GM21423 (cell line): ENCODE data around the gene VAMP3.

Experiments
- ATAC-seq: cut with Tn5 transposase; IDR thresholded peaks from one replicate; pipeline ENCODE4 v1.9.1; 2021; ENCODE audit warnings: mild to moderate bottlenecking, moderate library complexity; ENCODE audit not compliant: unreplicated experiment

VAMP3 gene

DNA sequence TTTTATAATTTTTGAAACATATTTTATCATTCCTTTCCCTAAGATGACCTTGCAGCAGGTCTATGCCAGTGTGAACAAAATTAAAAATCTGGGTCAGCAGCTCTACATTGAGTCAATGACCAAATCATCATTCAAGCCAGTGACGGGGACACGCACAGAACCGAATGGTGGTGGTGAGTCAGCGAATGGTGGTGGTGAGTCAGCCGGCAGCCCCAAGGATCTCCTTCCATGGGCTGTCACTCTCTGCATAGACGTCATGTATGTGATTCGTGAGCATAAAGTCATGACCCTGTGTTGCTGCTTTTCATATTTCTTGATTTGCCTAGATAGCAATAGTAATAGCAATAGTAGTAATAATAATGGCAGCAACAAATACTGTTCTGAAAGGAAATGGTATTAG lies 39.3 kb downstream of the VAMP3 start:
- no peak for ATAC-seq

DNA sequence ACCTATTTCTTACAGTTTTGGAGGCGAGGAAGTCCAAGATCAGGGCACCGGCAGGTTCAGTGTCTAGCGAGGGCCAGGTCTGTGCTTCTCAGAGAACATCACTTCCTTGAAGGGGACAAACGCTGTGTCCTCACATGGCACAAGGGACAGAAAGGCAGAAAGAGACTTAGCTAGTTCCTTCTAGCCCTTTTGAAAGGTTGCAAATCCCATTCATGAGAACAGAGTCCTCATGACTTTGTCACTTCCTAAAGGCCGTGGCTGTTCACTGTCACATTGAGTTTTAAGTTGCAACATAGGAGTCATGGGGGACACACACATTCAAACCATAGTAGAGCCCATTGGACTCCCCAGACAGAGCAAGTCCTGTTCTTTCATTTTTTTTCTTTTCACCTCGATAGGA lies 40.4 kb downstream of the VAMP3 start:
- ATAC-seq: no peak

DNA sequence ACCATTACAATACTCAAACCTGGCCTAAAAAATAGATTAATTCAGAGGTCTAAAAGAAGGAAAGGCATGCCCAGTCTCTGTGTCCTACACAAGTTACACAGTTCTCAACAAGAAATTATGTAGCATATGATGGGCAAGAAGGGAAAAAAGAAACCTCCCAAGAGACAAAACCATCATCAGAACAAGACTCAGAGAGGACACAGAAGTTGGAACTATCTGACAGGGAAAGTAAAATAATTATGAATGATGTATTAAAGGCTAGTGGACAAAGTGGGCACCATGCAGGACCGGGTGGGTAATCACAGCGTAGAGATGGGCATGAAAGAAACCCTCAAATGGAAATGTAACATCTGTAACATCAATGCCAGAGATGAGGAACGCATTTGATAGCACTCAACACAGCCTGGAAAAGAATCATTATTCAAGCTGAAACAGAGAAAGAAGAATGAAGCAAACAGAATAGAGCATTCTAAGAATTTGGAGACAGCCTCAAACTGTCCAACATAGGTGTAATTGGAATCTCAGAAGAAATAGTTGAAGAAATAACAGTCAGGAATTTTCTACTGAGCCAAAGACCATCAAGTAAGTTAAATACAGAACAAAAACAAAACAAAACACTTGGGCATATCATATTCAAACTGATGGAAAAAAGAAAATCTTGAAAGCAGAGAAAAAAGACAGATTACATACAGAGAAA lies 42.7 kb downstream of the VAMP3 start:
- ATAC-seq: no peak

DNA sequence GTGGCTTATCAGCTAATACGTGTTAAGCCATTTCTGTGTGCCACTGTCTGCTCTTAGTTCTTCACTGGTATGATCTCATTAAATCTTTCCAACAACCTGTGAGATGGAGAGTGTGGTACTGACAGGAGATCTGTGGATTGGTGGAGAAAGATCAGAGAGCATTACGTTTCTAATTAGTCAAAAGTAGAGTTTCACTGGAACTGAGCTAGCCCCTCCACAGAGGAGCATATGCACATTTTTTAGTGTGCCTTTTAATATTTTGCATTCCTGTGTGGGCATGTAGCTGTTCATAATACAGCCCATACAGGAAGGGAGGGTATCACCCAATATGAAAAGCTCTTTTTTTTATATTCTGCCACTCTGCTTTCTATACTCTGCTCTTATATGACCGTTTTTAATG lies 50.2 kb downstream of the VAMP3 start:
- no peak for ATAC-seq

DNA sequence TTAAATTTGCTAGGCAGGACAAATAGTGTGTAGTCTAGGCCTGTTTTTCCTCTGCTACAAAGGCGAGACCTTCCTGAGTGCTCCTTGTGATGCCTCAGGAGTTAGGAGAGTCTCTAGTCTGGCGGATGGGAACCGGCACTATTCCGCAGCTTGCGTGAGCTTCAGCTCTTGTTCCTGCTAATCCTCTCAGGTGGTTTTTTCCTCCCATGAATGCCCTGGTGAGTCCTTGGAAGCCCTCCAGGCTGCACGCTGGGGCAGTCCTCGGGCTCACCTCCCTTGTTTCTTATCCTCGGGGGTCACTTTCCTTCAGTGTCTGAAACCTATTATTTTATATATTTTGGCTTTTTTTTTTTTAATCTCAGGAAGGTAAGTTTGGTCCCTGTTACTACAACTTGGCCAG lies 53.6 kb downstream of the VAMP3 start:
- ATAC-seq: no peak

DNA sequence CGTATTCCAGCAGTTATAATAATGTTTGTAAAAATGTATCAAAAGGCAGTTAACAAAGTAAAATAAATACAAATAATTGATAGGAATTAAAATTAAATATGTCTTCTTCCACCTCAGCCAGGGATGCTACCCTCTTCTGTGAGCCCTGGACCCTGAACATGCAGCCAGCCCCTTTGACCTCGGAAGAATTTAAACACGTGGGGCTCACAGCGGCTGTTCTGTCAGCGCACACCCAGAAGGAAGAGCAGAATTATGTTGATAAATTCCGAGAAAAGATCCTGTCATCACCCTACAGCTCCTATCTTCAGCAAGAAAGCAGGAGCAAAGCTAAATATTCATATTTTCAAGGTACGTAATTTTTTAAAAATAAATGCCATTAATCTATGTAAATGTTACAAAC lies 55.3 kb downstream of the VAMP3 start:
- ATAC-seq: no peak

DNA sequence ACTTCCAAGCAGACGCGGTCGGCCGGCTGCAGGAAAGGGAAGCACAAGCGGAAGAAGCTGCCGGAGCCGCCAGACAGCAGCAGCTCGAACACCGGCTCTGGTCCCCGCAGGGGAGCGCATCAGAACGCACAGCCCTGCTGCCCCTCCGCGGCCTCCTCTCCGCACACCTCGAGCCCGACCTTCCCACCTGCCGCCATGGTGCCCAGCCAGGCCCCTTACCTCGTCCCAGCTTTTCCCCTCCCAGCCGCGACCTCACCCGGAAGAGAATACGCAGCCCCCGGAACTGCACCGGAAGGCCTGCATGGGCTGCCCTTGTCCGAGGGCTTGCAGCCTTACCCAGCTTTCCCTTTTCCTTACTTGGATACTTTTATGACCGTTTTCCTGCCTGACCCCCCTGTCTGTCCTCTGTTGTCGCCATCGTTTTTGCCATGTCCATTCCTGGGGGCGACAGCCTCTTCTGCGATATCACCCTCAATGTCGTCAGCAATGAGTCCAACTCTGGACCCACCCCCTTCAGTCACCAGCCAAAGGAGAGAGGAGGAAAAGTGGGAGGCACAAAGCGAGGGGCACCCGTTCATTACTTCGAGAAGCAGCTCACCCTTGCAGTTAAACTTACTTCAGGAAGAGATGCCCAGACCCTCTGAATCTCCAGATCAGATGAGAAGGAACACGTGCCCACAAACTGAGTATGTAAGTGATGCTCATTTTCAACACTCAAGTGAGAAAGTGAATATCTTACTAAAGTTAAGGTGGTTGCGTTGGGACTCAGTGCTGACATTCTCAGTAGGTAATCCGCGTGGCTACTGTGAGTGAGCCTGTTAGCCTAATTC lies 56.2 kb downstream of the VAMP3 start:
- ATAC-seq: no peak
